ENCODE results near the gene SELENOH.
"Not testable (repeated sequence)": the region's sequence is repeated elsewhere in the genome, so short reads cannot be mapped to it uniquely, and the experiment has no call there.

The SELENOH gene

GRCh38 chr11:57741132-57742086 is at the start of gene SELENOH:
Gene SELENOH (plus strand): TSS chr11:57741491. CDS start chr11:57741596, 105 bp downstream.
- DNase-seq (ENCODE audit: low read depth) = peak; percentile 93

DNA sequence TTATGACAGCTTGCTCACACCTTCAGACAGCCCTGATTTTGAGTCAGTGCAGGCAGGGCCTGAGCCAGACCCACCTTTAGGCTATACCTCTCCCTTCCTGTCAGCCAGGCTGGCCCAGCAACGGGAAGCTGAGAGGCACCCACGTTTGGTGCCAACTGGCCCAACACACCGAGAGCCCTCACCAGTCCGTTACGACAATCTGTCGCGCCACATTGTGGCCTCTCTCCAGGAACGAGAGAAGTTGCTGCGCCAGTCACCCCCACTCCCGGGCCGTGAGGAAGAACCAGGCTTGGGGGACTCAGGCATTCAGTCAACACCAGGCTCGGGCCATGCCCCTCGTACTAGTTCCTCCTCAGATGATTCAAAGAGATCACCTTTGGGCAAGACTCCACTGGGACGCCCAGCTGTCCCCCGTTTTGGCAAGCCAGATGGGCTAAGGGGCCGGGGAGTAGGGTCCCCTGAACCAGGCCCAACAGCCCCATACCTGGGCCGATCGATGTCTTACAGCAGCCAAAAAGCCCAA is 42.4 kb upstream of the SELENOH start:
- DNase-seq (ENCODE audit: low read depth) = no peak

- no peak for DNase-seq (ENCODE audit: low read depth)
Measured at GRCh38 chr11:57699813-57700212, 41.5 kb upstream of the SELENOH start.

DNA sequence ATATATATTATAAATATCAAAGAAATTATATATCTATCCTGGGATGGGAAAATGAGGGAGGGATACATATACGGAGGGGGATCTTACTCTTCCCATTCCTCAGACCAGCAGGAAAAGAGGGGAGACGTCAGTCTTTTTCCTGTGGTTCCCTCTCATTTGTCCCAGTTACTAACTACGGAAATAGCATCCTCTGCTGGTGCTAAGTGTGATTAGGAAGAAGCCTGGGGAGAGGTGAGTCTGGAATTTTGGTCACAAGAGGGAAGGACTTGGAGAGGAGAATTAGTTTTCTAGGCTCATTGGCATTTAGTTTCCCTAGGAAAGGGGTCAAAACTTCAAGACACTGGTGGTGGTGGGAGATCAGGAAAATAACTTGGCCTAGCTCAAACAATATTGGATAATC is 40.9 kb upstream of the SELENOH start:
- DNase-seq (ENCODE audit: low read depth) = no peak

- no peak for DNase-seq (ENCODE audit: low read depth)
Measured at GRCh38 chr11:57703341-57703740, 38.0 kb upstream of the SELENOH start.

DNA sequence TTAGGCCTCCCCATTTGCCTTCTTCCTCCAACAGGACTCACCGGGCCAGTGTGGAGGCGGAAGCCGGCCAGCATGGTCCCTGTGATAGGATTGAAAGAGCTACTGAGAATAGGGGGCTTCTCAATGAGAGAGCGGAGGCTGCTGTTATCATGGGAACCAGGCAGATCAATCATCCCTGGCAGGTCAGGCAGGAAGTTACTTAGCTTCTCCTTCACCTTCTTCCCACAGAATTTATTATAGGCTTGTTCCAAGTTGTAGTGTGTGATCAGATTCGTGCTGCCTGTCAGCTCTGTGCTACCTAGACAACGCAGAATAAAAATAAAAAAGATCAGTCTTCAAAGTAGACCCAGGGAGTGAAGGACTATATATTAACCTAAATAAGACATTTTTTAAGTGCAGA is 36.4 kb upstream of the SELENOH start:
- no peak for DNase-seq (ENCODE audit: low read depth)

DNA sequence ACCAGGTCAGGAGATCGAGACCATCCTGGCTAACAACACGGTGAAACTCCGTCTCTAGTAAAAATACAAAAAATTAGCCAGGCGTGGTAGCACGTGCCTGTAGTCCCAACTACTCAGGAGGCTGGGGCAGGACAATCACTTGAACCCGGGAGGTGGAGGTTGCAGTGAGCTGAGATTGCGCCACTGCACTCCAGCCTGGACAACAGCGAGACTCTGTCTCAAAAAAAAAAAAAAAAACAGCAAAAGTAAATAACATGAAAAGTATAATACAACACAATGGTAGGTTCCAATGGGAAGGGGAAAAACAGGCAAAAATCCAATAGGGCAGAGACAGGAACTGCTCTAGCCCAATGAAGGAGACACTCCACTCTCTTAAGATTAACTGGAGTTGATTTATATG is 35.9 kb upstream of the SELENOH start:
- DNase-seq (ENCODE audit: low read depth) = not testable (repeated sequence)

GRCh38 chr11:57709802-57710367 is 31.4 kb upstream of the SELENOH start:
- no peak for DNase-seq (ENCODE audit: low read depth)

DNA sequence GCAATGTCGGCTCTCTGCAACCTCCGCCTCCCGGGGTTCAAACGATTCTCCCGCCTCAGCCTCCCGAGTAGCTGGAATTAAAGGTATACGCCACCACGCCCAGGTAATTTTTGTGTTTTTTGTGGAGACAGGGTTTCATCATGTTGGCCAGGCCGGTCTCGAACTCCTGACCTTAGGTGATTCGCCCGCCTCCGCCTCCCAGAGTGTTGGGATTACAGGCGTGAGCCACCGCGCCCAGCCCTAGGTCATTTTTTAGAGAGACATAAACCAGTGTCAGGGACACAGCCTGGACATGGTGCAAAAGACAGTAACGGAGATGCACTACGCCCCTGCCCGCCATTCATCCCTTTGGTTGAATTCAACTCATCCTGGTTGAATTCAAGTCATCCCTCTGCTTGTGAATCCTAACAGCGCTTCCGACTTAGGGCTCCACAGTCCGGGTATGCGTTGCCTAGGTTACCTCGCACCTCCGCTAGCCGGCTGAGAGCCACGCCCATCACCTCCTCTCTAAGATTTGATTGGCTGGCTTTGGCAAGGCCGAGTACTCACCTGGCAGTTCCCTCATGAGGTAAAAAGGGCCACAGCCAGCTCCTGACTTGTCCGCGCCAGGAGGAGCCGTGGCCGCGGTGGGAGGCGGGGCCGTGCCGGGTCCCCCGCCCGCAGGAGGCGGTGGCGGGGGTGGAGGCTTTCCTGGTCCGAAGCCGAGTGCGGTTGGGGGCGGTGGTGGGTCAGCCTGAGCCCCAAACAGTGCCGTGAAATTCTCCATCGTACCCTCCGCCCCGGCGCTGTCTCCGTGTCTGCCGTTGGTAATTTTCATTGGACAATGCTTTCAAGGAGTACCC is 29.7 kb upstream of the SELENOH start, which contains the start of gene MED19:
Gene MED19, minus strand, starts transcription at position 802 of the 842 bp plus-strand sequence. Its CDS starts 36 bp downstream, at position 766.
- peak; percentile 31 for DNase-seq (ENCODE audit: low read depth)

DNA sequence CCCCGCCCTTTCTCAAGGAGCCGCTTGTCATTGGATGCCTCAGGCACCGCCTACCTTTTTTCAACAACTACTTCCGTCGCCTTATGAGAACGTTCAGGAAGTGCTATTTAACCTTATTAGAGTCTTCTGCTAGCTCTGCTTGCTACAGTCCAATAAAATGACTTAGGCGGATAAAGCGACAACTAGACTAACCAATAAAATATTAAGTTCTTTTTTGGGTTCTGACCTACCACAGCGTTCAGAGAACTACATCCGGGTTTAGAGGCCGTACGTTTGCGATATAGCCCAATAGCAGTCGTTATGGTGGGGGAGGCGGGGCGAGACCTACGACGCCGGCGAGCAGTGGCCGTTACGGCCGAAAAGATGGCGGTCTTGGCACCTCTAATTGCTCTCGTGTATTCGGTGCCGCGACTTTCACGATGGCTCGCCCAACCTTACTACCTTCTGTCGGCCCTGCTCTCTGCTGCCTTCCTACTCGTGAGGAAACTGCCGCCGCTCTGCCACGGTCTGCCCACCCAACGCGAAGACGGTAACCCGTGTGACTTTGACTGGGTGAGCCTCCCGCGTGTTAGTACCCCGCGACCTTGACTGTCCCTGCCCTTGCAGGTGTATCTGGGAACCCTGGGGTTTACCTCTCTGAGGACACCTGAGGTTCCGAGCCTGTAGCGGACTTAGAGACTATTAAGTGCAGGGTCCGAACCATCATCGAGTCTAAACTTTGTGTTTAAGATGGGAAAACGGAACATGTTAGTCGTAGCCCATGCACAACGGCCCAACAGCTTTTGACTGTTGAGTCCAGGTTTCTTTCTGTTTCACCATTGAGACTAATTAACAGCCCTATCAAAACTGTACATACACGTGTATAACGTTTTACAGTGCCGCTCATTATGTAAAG is 28.8 kb upstream of the SELENOH start, which contains the start of gene TMX2:
Gene TMX2, plus strand, starts transcription at position 338 of the 895 bp plus-strand sequence. Its CDS starts 26 bp downstream, at position 364.
- DNase-seq (ENCODE audit: low read depth) = peak; percentile 100

DNA sequence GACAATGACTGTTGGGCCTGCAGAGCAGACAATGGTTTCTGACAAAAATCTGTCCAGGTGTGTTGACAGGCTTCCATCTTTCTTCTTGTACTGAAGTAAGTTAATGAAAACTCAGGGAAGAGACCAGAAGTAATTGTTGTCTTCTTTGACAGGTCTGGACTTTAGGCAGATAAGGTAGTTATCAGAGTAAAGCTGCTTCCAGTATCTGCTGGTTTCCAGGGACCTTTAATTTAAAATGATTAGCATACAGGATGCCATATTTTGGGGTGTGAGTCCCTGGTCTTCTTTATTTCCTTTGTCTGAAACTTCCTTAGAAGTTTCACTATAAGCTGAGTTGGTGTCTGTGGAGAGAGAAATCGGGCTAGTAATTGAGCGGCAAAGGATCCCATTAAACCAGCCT is 27.5 kb upstream of the SELENOH start:
- DNase-seq (ENCODE audit: low read depth) = no peak

- DNase-seq (ENCODE audit: low read depth) = not testable (repeated sequence)
Measured at GRCh38 chr11:57716726-57717125, 24.6 kb upstream of the SELENOH start.

DNA sequence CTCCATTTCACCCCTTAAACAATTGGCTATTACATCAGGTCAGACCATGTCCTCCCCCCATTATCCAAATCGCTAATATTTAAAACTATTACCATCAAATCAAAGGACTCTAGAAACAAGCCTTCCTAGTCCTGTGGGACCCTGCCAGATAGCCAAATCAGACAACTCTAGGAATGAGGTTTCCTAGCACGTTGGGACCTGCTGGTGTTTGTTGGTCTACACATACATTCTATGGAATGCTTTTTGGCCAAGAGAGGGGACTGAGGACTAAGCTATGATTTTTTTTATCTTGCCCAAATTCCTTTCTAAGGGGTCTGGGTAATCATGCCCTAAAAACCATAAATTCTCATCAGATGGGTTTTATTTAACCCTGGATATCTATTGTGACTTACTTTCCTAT is 14.1 kb upstream of the SELENOH start:
- no peak for DNase-seq (ENCODE audit: low read depth)

DNA sequence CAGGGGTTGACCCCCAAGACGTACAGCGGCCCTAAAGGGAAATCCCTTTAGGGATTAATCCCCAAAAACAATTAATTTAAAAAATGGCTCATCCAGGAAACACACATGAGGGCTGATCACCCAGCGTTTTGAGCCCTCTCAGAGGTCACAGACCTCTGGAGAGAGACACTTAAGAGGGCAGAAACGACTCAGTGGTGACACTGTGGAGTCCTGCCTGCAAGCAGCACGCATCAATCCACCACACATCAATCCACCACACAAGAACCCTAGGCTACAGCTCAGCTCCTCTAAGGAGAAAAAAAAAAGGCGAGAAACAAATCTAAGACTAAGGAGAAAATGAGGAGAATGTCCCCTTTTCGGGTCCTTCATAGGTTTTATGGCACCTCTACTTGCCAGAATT is 12.5 kb upstream of the SELENOH start:
- DNase-seq (ENCODE audit: low read depth) = no peak

- no peak for DNase-seq (ENCODE audit: low read depth)
Measured at GRCh38 chr11:57729479-57729878, 11.8 kb upstream of the SELENOH start.

- no peak for DNase-seq (ENCODE audit: low read depth)
Measured at GRCh38 chr11:57732661-57733060, 8.6 kb upstream of the SELENOH start.

- no peak for DNase-seq (ENCODE audit: low read depth)
Measured at GRCh38 chr11:57735619-57736298, 5.5 kb upstream of the SELENOH start.

- no peak for DNase-seq (ENCODE audit: low read depth)
Measured at GRCh38 chr11:57742087-57742452, 779 bp downstream of the SELENOH start.

DNA sequence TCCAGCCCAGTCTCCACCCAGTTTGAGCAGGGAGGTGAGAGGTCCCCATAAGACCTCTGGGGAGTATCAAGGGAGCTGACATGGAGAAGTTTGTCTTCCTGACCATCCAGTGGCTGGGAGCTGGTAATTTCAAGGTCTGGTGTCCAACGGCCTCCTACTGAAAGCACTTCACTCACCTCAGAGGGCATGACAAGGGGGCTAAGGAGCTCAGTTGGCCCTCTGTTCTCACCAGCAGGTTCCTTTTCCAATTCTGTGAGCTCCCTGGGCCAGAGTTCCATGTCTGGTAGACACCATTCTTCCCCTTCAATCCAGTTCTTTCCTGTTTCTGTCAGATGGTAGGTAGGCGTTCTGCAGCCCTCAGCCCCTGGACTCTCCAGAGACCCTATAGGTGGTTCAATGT is 3.1 kb downstream of the SELENOH start:
- DNase-seq (ENCODE audit: low read depth) = no peak

DNA sequence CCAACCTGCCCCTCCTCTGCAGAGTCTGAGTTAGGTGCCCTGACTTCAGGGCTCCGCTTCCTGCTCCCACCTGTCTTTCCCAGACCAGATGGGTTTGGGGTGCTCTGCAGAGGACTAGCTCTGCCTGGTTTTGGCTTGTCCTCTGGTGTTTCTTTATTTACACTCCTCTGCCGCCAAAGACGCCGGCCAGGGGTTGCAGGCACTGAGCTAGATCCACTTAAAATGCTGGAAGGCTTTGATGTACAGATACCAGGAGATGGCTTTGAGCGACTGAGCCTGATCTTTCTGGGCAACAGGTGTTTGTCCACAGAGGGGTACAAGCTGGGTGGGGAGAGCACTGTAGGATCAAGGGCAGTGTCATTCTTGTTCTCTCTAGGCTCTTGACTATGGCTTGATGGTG is 3.9 kb downstream of the SELENOH start:
- DNase-seq (ENCODE audit: low read depth) = no peak
